Activated T-cell treated with anti-CD3 and anti-CD28 coated beads for 48 hours (primary cell): ENCODE results near the gene TEAD4.

Source experiments
- DNase-seq: peaks from one replicate; pipeline ENCODE4 v3.0.0-alpha.2; 2020; ENCODE audit warnings: low read depth

TEAD4 gene

GRCh38 chr12:2960996-2961616, 1.9 kb downstream of the TEAD4 start:
- DNase-seq = no peak

DNA sequence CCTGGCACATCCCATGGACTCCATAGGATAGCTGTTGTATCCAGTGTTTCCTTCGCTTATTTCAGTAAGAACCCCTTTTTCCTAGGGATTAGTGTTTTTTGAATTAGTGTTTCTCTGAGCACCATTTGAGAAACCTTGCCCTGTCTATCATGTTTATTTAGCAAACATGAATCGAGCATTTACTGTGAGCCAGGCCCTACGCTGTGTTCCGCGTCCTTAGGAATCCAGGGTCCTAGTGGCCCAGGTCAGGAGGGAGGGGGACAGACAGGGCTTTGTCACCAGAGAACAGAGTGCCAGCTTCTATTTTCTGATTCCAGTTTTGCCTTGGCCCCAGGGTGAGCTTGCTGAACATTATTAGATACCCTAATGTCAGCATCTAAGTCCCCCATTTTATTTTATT, 2.5 kb downstream of the TEAD4 start:
- DNase-seq = no peak

- no peak for DNase-seq
These were observed 4.1 kb downstream of the TEAD4 start for GRCh38 chr12:2963154-2963759.

DNA sequence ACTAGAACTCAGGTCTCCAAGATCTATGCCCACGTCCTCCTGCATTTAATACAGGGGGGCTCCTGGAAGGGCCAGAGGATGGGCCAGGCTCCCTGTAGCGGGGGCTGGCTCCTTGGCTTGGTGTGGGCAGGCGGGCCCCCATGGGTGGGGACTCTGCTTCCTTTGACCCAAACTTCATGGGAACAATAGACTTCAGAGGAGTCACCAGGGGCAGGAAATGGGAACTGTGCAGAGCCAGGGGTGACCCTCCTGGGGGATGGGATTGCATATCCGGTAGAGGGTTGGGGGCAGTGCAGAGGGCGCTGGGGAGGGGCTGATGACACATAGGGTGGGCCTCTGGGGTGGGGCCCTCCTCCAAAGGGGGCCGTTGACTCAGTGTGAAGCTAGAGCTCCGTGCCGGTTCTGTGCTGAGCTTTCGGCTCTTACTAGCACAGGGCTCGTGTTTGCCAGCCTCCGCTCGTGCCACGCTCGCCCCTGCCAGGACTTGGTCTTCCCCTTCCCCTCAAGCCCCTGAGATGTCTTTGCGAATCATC, 4.6 kb downstream of the TEAD4 start:
- no peak for DNase-seq

DNA sequence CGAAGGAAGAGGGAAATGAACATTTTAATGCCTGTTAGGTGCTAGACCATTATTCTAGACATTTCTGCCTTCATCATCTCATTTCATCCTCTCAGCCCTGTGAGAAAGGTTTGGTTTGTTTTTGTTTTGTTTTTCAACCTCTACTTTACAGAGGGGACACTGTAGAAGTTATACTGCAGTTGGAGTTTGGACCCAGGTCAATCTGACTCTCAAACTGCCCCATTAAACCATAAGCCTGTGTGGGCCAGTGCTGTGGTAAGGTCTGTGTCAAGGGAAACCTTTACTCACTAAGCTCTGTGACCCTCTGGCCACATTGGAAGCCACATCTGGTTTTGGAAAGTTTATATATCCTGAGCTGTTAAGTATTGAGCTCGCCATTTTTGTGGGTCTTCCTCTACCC, 8.5 kb downstream of the TEAD4 start:
- no peak for DNase-seq

DNA sequence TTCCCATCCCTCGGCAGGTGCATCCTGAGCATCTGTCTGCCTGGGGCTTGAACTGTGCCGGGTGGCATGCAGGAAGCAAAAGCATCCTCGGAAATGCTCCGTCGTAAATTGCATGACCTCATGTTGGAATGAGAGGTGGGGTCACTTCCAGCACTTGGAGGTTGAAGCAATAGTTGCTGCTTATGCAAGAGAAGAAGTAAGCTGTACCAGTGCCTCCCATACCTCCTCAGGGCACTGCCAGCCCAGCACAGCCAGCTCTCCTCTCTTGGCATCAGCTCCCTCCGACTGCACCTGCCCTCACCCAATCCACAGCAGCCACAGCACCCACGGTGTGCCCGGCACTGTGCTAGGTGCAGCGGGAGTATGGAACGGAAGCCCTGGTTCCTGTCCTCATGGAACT, 11.5 kb downstream of the TEAD4 start:
- no peak for DNase-seq

DNA sequence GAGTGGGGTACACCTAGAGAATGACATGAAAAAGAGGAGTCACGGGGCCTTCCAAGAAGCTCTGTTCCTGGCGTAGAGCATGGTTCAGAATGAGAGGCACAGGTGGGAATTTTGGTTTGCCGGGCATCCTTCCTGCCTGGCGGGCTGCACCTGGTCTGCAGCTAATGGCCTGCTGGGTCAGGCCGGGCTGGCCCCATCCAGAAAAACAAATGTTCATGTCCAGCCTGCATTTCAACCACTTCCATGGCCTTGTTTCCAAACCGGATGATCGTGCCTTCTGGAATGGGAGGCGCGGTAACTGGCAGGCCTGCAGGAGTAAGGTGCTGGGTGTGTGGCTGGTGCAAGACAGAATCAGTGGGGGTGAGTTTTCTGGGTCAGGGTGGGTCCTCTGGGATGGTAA, 14.4 kb downstream of the TEAD4 start:
- DNase-seq = no peak

- DNase-seq = no peak
These were observed 15.4 kb downstream of the TEAD4 start for GRCh38 chr12:2974560-2974971.

DNA sequence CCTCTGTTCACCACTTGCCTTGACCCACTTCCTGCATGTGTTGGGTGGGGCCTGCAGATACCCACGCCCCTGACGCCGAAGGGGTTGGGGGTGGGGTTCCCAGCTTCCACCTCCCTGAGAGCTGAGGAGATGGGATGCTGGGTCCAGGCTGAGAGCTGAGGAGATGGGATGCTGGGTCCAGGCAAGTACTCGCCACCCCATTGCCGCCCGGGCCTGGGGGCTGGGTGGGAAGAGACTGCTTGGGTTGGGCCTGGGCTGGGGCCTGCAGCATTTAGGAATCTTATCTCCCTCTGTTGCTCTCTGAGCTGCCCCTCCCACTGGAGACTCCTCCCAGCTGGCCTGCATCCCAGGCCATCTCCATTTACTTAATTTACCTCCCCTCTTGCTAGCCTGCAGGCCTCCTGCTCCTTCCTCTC, 17.4 kb downstream of the TEAD4 start:
- no peak for DNase-seq

DNA sequence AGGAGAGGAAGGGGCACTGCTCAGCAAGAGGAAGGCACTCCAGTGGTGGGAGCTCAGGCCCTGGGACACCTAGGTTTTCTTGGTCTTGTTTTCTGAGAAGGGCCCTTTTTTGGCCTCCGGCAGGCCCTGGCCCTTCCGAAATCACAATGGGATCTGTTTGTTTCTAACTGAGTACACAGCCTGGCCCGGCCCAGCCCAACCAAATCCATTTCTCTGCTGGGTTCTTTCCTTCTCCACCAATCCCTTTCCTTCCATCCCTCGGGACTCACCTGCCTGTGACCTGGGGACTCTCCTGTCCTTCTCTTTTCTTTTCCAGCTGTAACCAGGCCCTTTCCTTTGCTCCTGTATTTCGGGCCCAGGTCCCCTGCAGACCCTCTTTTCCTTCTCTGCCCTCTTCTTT, 18.6 kb downstream of the TEAD4 start:
- DNase-seq = no peak

DNA sequence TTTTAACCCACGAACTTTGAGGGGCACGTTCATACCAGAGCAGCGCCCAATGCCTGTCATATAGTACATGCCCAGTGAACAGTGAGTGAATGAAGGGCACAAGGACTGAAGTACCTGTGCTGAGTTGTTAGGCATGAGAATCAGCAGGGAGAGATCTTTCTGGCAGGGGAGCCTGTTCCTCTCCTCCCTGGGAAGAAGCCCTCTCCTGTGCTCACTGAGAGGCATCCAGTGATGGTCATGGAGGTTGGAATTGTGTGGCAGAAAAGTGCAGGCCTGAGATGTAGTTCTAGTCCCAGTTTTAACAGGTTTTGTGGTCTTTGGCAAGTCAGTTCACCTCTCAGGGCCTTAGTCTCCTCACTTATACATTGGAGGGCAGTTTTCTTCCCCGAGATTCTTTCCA, 20.6 kb downstream of the TEAD4 start:
- no peak for DNase-seq

DNA sequence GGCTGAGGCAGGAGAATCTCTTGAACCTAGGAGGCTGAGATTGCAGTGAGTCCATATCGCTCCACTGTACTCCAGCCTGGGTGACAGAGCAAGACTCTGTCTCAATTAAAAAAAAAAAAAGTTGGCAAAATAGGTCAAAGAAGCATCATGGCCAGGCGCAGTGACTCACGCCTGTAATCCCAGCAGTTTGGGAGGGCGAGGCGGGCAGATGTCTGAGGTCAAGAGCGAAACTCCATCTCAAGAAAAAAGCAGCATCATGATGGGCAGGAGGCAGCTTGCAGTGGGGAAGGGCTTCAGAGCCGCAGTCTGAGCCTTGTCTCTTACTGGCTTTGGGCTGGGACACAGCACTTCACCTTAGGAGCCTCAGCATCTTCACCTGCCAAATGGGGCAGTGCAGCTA, 21.4 kb downstream of the TEAD4 start:
- DNase-seq = no peak

- DNase-seq = no peak
These were observed 23.2 kb downstream of the TEAD4 start for GRCh38 chr12:2982361-2982760.

- no peak for DNase-seq
These were observed 25.1 kb downstream of the TEAD4 start for GRCh38 chr12:2984249-2984648.

DNA sequence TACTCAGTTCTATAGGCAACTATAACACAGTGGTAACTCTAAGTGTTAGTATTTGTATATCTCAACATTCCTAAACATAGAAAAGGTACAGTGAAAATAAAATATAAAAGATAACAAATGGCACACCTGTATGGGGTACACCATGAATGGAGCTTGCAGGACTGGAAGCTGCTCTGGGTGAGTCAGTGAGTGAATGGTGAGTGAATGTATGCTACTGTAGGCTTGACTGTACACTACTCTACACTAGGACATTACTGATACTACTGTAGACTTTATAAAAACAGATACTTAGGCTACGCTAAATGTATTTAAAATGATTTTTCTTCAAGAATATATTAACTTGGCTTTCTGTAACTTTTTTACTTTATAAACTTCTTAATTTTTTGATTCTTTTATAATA, 25.5 kb downstream of the TEAD4 start:
- DNase-seq = no peak

- no peak for DNase-seq
These were observed 27.7 kb downstream of the TEAD4 start for GRCh38 chr12:2986876-2987275.

DNA sequence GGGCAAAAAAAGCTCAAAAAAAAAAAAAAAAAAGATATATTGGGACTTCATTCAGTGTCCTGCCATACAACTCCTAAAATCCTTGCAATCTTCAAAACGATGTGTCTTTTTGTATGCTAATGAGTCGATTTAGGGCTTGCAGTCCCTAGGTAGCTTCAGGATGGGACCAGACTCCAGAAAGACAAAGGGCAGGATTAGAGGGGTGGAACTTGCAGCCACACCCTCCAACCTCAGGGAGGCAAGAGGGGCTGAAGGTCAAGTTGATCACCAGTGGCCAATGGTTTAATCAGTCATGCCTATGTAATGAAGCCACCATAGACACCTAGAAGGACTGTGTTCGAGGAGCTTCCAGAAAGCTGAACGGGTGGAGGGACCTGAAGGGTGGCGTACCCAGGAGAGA, 29.3 kb downstream of the TEAD4 start:
- DNase-seq = no peak

DNA sequence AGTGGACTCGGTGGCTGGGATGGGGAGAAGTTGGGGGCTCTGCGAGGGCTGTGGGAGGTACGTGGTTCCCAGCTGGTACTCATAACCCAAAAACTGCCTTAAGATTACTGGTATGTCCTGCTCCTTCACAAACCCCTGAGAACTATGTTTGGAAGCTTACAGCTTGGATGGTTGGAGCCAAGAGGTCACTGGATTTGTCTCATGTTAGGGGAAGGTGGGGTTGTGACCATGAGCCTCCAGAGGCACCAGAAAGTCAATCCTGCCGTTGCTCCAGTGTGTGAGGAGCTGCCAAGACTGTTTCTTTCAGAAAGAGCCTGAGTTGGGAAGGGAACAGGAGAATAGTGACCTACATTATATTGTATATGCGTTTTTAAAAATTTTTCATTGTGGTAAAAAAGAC, 33.5 kb downstream of the TEAD4 start:
- DNase-seq = no peak

GRCh38 chr12:2997989-2998670, 38.9 kb downstream of the TEAD4 start:
- DNase-seq = no peak

- DNase-seq = no peak
These were observed 39.6 kb downstream of the TEAD4 start for GRCh38 chr12:2998789-2999264.

GRCh38 chr12:2999265-2999841, 40.2 kb downstream of the TEAD4 start:
- DNase-seq = no peak

DNA sequence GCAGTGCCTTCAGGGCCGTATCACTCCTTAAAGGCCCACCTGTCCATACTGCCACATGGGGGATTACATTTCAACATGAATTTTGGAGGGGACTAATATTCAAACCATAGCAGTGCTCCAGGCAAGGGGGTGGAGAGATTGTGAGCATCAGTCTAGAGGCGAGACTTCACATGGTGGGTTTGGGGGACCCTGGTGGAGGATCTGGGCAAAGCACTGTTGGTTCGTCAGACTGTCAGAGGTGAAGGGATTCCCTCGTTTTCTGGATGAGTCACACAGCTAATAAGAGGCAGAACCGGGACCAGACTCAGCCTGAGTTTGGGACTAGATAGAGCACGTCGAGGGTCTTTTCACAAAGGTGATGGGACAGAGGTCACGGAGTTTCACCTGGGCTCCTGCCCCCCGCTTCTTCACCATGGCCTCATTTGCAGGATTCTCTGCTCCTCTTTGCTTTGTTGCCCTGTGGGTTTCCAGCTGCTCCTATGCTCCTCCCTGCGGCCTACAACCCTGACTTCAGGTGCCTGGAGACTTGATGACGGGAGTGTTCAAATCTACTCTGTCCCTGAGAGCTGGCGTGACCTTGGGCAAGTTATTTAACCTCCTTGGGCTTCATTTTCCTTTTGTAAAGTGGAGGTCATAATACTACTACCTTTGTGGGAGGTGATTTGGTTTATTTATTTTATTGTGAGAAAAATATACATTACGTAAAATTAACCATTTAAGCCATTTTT, 41.5 kb downstream of the TEAD4 start:
- DNase-seq = no peak
